NOMO-1 treated with DMSO at 0.1 percent for 48 hours (cell line): Measurements from ENCODE around the gene PSAP.

Experiments used
- DNase-seq: peaks from one replicate; lab custom pipeline; 2025; ENCODE audit not compliant: unreplicated experiment; lab: John Stamatoyannopoulos, UW

The PSAP gene

GRCh38 chr10:71829896-71830295 is 21.2 kb downstream of the PSAP start:
- no peak for DNase-seq

- DNase-seq: peak; percentile 86
Measured at GRCh38 chr10:71829171-71829570, 21.9 kb downstream of the PSAP start.

- DNase-seq: no peak
Measured at GRCh38 chr10:71828702-71829101, 22.3 kb downstream of the PSAP start.

- no peak for DNase-seq
Measured at GRCh38 chr10:71827852-71828251, 23.2 kb downstream of the PSAP start.

GRCh38 chr10:71825217-71825616 is 25.8 kb downstream of the PSAP start:
- no peak for DNase-seq

GRCh38 chr10:71824333-71824732 is 26.7 kb downstream of the PSAP start:
- DNase-seq: no peak

- DNase-seq: no peak
Measured at GRCh38 chr10:71823356-71823755, 27.7 kb downstream of the PSAP start.

GRCh38 chr10:71821909-71822763 is 28.9 kb downstream of the PSAP start:
- peak; percentile 31 for DNase-seq

GRCh38 chr10:71820966-71821365 is 30.1 kb downstream of the PSAP start:
- no peak for DNase-seq

GRCh38 chr10:71819985-71820384 is 31.1 kb downstream of the PSAP start:
- no peak for DNase-seq

GRCh38 chr10:71819441-71819861 is 31.6 kb downstream of the PSAP start:
- no peak for DNase-seq

- no peak for DNase-seq
Measured at GRCh38 chr10:71818674-71819260, 32.3 kb downstream of the PSAP start.

- DNase-seq: peak; percentile 13
Measured at GRCh38 chr10:71817831-71818655, 33.0 kb downstream of the PSAP start.

GRCh38 chr10:71816936-71817618 is 34.0 kb downstream of the PSAP start:
- no peak for DNase-seq

- no peak for DNase-seq
Measured at GRCh38 chr10:71816421-71816851, 34.6 kb downstream of the PSAP start.

- no peak for DNase-seq
Measured at GRCh38 chr10:71815515-71816130, 35.4 kb downstream of the PSAP start.

- DNase-seq: no peak
Measured at GRCh38 chr10:71814922-71815411, 36.1 kb downstream of the PSAP start.

GRCh38 chr10:71812913-71813590 is 38.0 kb downstream of the PSAP start:
- DNase-seq: no peak

- DNase-seq: peak; percentile 49
Measured at GRCh38 chr10:71812016-71812912, 38.8 kb downstream of the PSAP start.
